Heart left ventricle (tissue), 13 donors: ENCODE results near the gene PGF.

Source experiments
- CTCF ChIP-seq, 12 donors: fragments of 200-600 bp; sonication (generic) in 4 of 12; IDR thresholded peaks; one replicate each; pipeline versions ENCODE4 v1.5.0 to v1.8.0; 2018 to 2022; ENCODE audit warnings: antibody characterized with exemption in 12 of 12, mild to moderate bottlenecking in 5 of 12
- POLR2A ChIP-seq, 2 donors: fragments of 450-650 bp; IDR thresholded peaks; one replicate each; pipeline ENCODE4 v1.6.1; 2017; ENCODE audit warnings: antibody characterized with exemption in 2 of 2, mild to moderate bottlenecking in 2 of 2, moderate library complexity in 2 of 2
- donor health status: ischemic (EF 13 %, LVEDD 7.1; RV severe dilation, severe dysfunction).
- donor health status: DM: no; HTN: yes; CAD: no.
- donor health status: DM: no; HTN: no; CAD: no.
- donor health status: ischemic (EF 25% LVEDD 6.9; RV normal size, moderate dysfunction).
- donor health status: ischemic (EF 25% LVEDD 5.7; RV mildly dilated, moderate dysfunction).
- donor health status: ischemic (EF 35%, LVEDD 5.7; RV mildly dilated, moderate dysfunction).
- donor health status: nonischemic (EF 11% LVEDD 7.7; RV severe dilation, severe dysfunction).
- donor health status: DM: yes; HTN: yes; CAD: no.
- donor health status: PGD.
- donor health status: ischemic (EF 29% LVEDD 5.4; RV normal size, mild dysfunction).
- donor health status: nonischemic (EF 23%, LVEDD 6.1; RV moderate dilation, normal function).

GRCh38 chr14:74988131-74988530 is 32.7 kb upstream of the PGF start:
- no peak for TF ChIP-seq CTCF (IDR thresholded peaks at IDR 0.05)
- TF ChIP-seq POLR2A (IDR thresholded peaks at IDR 0.05): no peak
